Effector CD8-positive, alpha-beta T cell (primary cell): ENCODE measurements around the gene SYCP3.

Experiments used
- DNase-seq: peaks from one replicate; lab custom pipeline; 2025; lab: John Stamatoyannopoulos, UW
- total RNA-seq, 4 experiments: gene quantifications; one replicate each; lab custom pipeline; 2026; lab: John Stamatoyannopoulos, UW

The SYCP3 gene
- total RNA-seq, result 0.97 to 5.0 (median 1.9) reads per million in 4 experiments

DNA sequence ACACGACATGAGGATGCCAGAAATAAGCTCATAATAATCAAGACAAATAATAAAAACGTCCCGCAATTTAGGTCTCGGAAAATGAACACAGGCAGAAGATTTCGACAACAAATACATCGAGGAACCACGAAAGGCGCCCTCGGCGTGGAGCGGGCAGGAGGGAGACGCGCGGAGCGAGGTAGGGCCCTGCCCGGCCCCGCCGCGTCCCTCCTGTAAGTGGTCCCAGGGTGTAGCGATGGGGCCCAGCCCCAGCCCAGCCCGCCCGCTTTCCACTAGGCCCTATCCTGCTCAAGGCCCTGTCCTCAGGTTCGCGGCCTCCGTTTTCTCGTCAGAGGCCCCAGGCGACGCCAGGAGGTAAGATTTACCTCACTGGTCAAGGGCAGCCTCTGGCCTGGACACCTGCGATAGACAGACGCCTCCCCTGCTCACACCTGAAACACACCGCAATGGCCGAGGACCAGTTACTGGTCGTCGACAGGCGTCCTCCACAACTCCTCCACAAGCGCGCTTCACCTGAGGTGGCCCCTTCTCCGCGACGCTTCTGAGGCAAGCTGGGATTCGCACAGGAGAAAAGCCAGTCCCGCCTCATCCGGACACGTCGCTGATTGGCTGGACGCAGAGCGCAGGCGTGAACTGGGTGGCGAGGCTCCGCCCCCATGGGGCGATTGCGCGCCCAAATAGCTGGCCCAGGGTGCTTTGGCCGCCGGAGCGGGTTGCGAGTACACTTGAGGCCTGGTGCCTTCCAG lies at the start of gene SYCP3:
TSS of gene SYCP3 (minus strand) at position 543 of the 746 bp plus-strand sequence. CDS start 1,527 bp downstream, outside the sequence.
- no peak for DNase-seq

DNA sequence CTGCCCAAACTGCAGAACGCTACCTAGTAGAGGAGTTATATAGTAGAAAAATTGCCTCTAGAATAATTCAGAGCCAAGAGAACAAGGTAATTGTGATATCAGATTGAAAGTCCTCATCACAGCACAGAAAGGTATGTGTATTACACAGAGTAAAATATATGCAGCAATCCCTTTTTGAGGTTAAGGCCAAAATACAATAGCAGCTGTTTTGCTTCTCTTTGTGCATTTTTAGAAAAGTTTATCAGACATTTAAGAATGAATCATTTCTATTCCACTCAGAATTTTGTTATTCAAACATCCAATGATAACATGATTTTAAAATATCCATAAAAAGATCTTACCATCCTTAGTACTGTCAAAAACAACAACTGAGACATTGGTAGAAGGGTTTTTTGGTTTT lies 46.4 kb upstream of the SYCP3 start:
- no peak for DNase-seq

DNA sequence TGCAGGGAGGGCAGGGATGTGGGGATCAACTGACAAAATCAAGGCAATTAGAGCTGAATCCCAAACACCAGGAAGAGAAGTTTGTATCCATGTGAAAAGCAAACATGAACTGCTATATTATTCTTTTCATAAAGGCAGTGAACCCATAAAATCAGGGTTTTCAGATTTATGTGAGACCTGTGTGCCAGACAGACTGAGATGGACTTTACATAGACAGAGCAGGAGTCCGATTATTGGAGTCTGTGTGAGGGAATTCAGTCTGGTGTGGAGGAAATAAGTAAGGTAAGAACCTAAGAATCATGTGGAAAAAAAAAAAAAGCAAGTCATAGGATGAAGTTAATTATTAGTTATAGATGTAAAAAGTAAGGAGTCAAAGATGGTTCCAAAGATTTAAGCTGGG lies 45.1 kb upstream of the SYCP3 start:
- no peak for DNase-seq

DNA sequence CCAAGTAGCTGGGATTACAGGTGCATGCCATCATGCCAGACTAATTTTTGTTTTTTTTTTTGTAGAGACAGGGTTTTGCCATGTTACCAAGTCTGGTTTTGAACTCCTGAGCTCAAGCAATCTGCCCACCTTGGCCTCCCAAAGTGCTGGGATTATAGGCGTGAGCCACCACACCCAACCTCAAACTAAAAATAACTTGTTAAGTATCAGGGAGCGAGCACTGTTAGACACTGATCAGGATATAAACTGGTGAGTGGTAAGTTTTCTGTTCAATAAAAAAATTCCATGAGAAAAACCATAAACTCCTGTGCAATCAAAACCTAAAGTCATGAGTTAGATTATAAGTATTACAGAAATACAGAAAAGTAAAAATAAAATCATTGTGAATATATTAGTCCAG lies 44.6 kb upstream of the SYCP3 start:
- no peak for DNase-seq

DNA sequence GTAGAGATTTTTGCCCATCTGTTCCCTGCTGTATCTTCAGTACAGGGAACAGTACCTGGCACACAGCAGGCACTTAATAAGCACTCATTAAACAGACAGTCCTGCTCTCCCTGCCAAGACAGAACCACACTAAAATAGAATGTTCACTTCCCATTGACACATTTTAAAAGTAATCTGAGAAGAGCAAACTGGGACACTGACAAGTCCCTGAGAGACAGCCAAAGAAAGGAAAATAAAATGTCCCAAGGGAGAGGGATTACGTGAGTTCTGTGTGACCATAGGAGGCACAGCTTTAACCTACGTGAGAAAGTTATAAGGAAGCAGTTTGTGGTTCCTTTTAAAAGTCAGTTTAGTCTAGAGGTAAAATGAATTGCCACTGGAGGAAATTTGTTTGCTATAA lies 43.9 kb upstream of the SYCP3 start:
- no peak for DNase-seq

DNA sequence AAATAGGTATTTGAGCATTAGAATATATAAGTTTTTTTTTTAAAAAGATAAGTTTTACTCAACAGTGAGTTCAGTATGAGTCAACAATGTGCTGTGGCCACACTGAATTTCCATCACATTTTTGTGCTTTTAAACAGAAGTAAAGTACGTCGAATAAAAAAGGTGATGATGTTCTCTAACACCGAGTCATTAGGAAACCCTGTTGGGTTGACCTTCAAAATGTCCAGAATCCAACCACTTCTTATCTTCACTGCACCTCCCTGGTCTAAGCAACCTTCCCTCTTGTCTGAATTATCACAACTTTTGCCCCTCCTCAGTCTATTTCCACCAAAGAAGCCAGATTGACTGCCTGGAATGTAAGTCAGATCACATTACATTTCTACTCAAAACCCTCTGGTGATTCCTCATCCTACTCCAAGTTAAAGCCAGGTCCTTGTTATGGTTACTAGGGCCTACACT lies 43.0 kb upstream of the SYCP3 start:
- DNase-seq, result no peak

DNA sequence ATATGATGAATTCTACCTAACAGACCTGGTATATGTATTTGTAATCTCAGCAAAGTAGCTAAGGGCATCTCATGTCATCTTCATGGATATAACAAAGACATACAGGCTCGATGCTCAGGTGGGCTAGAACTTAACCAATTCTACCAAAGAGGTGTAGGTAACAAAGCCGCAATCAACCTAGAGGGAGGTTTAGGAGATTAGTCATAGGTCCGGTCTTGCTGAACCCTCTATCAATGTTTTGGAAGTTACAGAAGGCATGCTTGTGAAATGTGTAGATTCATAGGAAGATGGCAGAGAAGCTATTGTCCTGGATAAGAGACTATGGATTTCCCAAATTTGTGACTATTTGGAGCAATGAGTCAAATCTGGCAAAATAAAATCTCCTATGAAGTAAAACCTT lies 42.6 kb upstream of the SYCP3 start:
- no peak for DNase-seq

DNA sequence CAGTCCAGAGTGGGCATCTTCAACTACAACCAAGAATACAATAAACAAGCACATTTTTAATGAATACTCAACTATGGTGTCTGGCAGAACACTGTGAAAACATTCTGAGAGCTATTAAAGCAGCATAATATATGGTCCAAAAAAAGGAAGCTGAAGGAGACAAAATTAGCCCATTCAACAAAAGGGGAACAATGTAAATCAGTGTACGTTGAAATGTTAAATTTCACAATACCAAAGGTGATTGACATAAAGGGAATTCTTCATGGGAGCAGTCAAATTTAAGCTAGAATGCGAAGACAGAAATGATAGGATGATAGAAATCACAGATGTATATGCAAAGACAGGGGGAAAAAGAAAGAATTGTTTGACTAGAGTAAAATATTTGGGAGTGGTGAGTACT lies 41.3 kb upstream of the SYCP3 start:
- DNase-seq, result no peak

DNA sequence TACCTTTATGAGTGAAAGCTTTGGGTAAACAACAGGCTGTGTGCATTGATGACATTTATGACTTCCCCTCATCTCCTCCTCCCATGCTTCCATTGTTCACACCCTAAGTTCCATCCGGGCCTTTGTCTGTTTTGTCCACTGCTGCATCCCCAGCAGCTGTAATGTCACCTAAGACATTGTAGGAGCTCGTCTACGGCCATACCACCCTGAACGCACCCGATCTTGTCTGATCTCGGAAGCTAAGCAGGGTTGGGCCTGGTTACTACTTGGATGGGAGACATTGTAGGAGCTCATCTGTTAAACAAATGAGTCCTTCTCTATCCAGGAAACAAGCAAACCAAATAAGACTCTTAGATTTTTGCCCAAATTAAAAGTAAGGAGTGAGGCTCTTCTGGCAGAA lies 40.4 kb upstream of the SYCP3 start:
- no peak for DNase-seq

DNA sequence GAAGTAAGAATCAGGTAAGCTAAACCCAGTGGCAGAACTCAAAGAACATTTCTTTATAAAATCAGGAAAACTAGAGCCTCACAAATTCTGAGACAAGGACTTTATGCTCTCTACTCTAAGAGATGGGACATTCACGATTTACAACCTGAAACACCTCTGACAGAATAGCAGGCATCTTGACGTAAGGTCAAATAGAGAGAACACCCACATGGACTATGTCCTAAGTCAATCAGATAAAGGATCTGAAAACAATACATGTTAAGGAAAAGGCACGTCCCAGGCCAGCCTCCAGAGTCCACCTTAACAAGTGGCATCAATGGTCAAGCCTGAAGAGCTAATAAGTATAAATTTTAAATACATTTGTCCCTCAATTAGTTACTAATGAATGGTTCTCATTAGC lies 39.9 kb upstream of the SYCP3 start:
- DNase-seq, result no peak

DNA sequence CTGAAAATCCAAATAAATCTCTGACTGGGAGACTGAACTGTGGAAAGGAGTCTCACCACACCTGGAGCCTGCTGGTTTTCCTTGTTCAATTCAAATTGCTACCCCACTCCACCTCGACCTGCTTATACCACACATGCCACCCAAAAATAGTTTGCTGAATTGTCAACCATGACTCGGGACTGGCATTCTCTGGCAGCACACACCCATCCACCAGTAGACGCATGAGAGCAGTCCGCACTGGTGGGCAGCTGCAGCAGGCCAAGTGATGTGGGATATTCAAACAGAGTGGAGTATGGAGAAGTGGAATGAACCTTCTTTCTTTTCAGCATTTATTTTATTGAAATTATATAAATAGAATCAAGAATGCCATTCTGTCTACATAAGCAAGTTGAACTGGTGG lies 38.7 kb upstream of the SYCP3 start:
- no peak for DNase-seq

DNA sequence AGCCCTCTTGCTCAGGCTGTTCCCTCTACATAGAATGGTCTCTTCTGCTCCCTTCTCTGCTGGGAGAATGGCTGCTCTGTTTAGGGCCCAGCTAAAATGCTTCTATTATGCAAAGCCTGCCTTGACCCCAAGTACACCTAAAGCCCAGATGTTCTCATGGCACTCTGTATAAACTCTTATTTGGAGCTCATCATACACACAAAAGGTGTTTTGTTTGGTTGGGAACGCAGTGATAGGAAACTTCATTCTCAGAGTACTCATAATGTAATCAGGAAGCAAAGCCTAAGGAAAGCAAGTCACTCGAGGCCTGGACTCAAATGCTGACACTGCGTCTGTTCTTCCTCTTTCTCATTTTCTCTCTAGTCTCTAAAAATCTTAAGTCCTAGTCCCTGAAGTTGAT lies 38.2 kb upstream of the SYCP3 start:
- no peak for DNase-seq

DNA sequence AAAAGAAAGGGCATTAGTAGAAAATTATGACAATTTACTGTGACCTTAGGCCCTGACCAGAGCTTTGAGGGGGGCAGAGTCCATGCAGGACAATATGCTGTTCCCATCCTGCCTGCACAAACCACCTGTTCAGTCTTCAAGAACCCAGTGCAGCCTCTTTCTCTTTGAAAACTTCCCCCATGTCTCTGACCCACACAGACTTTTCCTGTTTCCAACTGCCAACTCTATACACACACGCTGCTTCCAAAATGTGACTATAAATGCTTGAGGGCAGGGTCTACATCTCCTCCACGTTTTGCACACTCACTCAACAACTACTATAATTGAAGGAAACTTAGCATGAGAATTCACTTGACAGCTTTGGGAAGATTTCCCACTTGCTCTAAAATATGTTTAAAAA lies 36.6 kb upstream of the SYCP3 start:
- no peak for DNase-seq

DNA sequence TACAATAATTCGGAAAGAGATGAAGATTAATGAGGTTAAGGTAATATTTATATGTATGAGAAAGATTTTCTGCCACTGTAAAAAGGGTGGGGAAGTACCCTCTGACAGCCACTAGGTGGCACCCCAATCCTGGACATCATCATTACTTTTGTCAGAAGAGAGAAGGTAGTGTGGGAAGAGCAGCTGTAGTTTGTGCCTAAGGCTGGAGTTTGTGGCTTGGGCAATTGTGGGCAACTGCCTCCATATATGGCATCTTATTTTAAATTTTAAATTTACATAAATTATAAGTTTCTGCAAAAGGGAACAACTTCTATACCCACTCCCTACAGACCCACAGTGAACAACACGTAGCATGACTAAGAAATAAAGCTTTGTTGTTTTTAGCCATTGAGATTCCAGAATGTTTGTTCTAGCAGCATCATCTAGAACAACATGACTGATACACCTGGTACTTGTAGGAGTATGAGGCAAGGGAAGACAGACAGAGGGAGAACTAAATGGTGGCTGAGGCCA lies 34.4 kb upstream of the SYCP3 start:
- peak; percentile 52 for DNase-seq

DNA sequence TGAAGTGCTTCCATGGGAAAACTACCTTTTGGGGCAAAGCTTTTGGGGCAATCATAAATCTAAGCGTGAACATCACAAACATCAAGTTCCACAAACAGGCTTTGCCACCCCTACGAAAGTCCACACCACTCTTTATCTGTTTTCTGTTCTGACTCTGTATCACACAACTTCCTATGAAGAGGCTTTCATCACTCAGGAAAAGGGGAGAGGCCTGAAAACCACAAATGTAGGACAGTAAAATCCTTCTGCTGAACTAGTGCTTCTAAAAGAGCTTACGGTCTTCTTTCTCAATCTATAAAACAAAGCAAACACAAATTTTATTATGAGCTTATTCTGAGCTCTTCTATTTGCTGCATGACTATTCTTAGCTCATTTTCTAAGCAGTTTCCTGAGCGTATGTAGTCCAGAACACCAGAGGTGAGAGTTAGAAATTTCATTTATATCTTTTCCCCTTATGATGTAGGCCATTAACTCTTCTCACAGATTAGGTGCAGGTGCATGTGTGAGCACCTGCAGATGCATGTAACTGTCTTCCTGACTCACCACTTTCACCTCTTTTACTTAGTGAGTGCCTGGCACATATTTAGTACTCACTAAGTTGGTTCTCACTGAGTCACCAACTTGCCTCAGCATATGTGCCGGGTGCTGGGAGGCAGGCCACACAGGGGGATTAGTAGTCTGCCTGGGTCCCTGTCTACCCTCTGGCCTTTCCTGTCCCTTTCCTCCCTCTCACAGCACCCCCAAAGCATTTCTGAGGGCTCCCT lies 32.9 kb upstream of the SYCP3 start:
- DNase-seq, result no peak

DNA sequence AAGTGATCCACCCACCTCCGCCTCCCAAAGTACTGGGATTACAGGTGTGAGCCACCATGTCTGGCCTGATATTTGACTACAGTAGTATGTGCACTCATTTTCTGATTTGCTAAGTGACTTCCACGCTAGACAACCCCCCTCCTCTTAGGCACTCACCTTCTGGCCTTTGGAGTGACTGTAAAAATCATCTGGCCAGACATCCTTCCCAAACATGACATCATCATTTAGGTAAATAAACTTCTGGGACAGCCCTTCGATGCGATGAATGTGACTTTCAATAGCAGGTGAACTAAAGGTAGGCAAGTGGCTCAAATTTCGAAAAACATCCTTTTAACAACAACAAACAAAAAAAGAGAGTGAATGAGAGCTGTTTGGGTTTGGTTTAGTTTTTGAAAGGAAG lies 30.6 kb upstream of the SYCP3 start:
- DNase-seq, result no peak

DNA sequence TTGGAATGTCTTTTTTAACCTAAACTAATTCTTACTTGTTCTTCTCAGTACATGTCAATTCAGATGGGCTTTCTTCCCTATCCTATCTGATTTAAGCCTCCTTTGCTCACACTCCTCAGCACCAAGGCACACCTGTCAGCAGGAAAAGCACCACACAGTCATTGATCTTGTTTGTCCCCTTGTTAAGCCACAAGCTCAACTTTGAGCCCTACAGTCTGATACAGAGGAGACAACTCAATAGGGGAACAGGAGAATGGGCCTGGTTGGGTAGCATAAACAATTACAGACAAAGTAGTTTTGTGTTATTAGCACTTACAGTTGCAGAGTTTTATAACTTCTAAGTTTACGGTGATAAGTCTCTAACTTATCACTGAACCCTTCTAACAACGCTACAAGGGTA lies 29.5 kb upstream of the SYCP3 start:
- DNase-seq, result no peak

DNA sequence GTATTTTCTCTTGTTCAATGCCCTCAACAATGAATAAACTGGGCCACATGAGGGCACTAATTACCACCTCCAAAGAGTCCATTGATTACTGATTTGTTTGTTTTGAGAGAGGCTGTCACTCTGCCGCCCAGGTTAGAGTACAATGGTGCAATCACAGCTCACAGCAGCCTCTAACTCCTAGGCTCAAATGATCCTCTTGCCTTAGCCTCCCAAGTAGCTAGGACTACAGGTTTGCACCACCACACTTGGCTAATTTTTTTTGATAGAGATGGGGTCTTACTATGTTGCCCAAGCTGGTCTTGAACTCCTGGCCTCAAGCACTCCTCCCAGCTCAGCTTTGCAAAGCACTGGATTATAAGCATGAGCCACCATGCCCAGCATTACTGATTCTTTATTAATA lies 28.3 kb upstream of the SYCP3 start:
- no peak for DNase-seq

DNA sequence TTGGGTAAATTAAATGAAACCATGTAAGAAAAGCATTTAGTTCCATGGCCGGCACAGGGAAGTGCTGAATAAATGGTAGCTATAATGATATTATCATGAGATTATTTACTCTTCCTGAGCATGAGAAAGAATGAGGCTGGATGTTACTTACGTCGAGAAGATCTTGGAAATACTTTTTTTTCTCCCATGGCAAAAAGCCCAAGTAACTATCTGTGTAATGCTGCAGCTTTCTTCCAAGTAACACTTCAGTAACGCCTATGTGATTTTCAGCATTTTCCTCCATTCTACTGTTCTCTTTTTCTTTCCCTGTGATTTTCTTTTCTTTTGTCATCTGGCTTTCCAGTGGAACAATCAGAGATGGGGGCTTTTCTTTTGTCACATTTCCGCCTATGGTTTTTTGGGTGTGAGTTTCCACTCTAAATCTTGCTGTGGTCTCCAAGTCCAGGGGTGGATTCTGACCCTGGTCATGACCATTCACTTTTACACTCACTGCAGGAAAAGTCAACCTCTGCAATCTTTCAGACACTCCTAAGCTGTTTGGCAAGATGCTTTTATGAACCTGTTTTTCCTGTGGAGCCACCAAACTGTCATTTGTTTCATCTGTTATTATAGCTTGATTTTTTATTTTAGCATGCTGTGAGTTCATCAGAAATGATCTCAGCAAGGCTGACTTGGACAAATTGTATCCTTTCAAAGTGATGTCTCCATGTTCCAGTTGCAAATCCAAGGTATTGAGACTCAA lies 25.0 kb upstream of the SYCP3 start:
- no peak for DNase-seq

DNA sequence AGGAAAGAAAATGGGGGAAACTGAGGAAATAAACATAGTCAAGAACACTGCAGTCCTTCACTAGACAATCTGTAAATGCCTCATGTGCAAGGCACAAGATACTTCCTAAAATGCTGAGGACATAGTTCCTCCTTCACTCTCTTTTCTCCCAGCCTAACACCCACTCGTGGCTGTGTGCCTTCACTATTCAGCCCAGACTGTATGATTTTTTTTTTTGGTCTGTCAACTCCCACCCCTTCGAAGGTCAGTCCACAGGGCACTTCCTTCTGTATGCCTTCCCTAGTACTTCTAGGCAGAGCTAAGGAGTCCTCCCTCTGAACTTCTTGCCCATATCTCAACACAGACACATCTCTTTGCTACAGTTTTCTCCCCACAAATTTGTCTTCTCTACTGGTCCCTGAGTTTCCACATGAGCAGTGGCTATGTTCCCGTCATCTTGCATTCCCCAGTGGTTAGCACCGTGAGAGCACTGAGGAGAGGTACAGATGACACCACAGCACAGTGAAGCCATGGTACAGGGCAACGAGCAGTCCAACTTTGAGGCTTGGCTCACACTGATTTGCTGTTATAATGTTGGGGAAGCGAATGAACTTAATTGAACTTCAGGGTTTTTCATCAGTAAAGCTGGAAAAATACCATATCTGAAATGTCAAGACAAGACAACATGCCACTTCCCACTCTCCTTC lies 24.1 kb upstream of the SYCP3 start:
- no peak for DNase-seq

DNA sequence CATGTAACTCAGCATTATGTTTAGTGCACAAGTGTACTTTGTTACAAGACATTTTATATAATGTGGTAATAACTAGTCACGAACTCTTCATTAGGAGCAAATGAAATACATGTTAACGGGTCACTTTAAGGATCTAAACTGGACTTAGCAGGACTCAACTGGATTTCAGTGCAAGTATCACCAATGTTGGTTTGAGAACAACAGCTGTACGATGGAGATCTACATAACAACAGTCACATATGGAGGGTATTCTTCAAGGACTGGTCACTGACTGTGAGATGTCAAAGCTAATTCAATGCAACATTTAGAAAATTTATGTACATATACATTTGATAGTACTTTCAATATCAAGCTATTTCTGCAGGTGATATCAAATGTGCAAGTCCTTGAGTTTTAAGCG lies 22.5 kb upstream of the SYCP3 start:
- no peak for DNase-seq

DNA sequence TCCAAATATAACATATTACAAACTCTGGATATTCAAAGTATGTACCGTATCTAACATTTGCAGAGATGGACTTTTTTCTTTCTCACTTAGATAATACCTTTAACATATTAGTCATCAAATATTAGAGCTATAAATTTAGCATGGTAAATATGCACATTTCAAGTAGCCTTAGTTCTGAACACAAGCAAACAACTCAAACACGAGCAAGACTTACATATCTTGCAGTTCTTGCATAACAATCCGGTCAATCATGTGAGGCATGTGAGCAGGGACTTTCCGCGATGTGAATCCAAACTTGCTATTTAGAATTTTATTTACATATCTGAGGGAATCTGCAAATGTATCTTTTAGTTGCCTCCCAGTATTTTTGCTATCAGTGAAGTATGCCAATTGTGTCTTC lies 22.1 kb upstream of the SYCP3 start:
- DNase-seq, result no peak
